K562 (cell line): ENCODE measurements around the gene PHETA1. TPM values are rescaled to one million over a fixed set of nuclear protein-coding genes. Genes with fewer than 3 reads are reported as not detected.

Experiments
- ATAC-seq: fragments of 200-7000 bp; cut with Tn5 transposase; 3 replicates; pipeline ENCODE4 v1.9.1; 2020; ENCODE audit warnings: moderate library complexity
- BruUV-seq: library from RNA; stranded (reverse); fragments of 400-500 nt; replicated peaks from 2 replicates; lab custom pipeline; 2021; lab: Mats Ljungman, UMichigan
- CTCF ChIA-PET: fragments of 300-600 bp; formaldehyde crosslinking; extraction: SDS; loops from one replicate; lab custom pipeline; 2021; ENCODE audit warnings: low intra/inter-chr PET ratio; lab: Yijun Ruan, JAX
- POLR2A ChIA-PET: fragments of 300-600, 350-650 bp; sonication (Branson Sonifier 250); formaldehyde crosslinking; extraction: SDS; loops from one replicate; lab custom pipeline; 2021; ENCODE audit warnings: antibody characterized with exemption, inconsistent platforms; lab: Yijun Ruan, JAX
- DNase-seq, 4 experiments: peaks; one replicate each; pipeline versions ENCODE4 v3.0.0 to v3.0.0-alpha.2; 2011 to 2018; ENCODE audit warnings: low spot score in 3 of 4, mixed read lengths in 3 of 4; ENCODE audit errors: extremely low read depth in 1 of 4
- FAIRE-seq: peaks from 2 replicates; lab custom pipeline; 2011; peaks lifted over from hg19 to GRCh38; lab: Jason Lieb, UNC
- H2AFZ ChIP-seq: 2 replicates; pipeline ENCODE4 v1.6.0; 2011; ENCODE audit warnings: low read depth, low read length, control low read depth, inconsistent platforms
- H3K27ac ChIP-seq: fragments of 200-600 bp; 3 replicates; pipeline ENCODE4 v1.8.0; 2011; ENCODE audit warnings: low read depth, mild to moderate bottlenecking, control low read depth, inconsistent platforms, low read length, moderate library complexity, mixed read lengths; ENCODE audit errors: extremely low read depth
- H3K27me3 ChIP-seq, 2 experiments: fragments of 300-600 bp in 1 of 2; 2 replicates in 1 of 2; 3 replicates in 1 of 2; pipeline versions ENCODE4 v1.6.0 to v1.8.0; 2011; ENCODE audit warnings: inconsistent platforms in 2 of 2, low read length in 2 of 2, mild to moderate bottlenecking in 1 of 2, mixed read lengths in 1 of 2, moderate library complexity in 1 of 2; ENCODE audit not compliant: control insufficient read depth in 2 of 2, insufficient read depth in 2 of 2
- H3K36me3 ChIP-seq: fragments of 300-600 bp; 3 replicates; pipeline ENCODE4 v1.8.0; 2011; ENCODE audit warnings: mild to moderate bottlenecking, low read length, inconsistent platforms; ENCODE audit not compliant: control insufficient read depth, insufficient read depth
- H3K4me1 ChIP-seq, 2 experiments: fragments of 200-600 bp in 1 of 2; replicated peaks in 1 of 2; 2 replicates in 1 of 2; 3 replicates in 1 of 2; pipeline versions ENCODE4 v1.5.1 to v1.8.0; 2011; ENCODE audit warnings: inconsistent platforms in 2 of 2, low read length in 2 of 2, mild to moderate bottlenecking in 1 of 2, mixed read lengths in 1 of 2, moderate library complexity in 1 of 2; ENCODE audit not compliant: control insufficient read depth in 2 of 2, insufficient read depth in 2 of 2
- H3K4me2 ChIP-seq: 2 replicates; pipeline ENCODE4 v1.6.1; 2011; ENCODE audit warnings: low read length, control low read depth, inconsistent platforms, mixed read lengths; ENCODE audit not compliant: insufficient read depth
- H3K4me3 ChIP-seq: fragments of 200-600 bp; sonication (generic), shearing (Covaris generic); 2 replicates; pipeline ENCODE4 v1.5.1; 2016; ENCODE audit warnings: control low read depth, inconsistent platforms
- H3K79me2 ChIP-seq: fragments of 200-600 bp; 3 replicates; pipeline ENCODE4 v1.8.0; 2011; ENCODE audit warnings: low read length, inconsistent platforms; ENCODE audit not compliant: control insufficient read depth, insufficient read depth
- H3K9ac ChIP-seq, 2 experiments: 2 replicates each; pipeline versions ENCODE4 v1.6.0 to v1.6.1; 2011; ENCODE audit warnings: low read depth in 2 of 2, low read length in 2 of 2, control low read depth in 1 of 2, inconsistent platforms in 1 of 2, mild to moderate bottlenecking in 1 of 2, mixed read lengths in 1 of 2; ENCODE audit not compliant: insufficient read depth in 1 of 2
- H3K9me1 ChIP-seq: one replicate; pipeline ENCODE4 v1.6.0; 2011; ENCODE audit warnings: inconsistent platforms, mild to moderate bottlenecking, low read length, moderate library complexity; ENCODE audit not compliant: control insufficient read depth, insufficient read depth
- H3K9me3 ChIP-seq: replicated peaks from 2 replicates; pipeline ENCODE4 v1.5.1; 2011; ENCODE audit warnings: low read depth, low read length, inconsistent platforms; ENCODE audit not compliant: control insufficient read depth, insufficient read depth
- H4K20me1 ChIP-seq: replicated peaks from 2 replicates; pipeline ENCODE4 v1.6.1; 2011; ENCODE audit warnings: low read length, inconsistent platforms, mixed read lengths; ENCODE audit not compliant: control insufficient read depth, insufficient read depth
- ARID1B ChIP-seq: fragments of 450-650 bp; IDR thresholded peaks from 2 replicates; pipeline ENCODE4 v1.6.1; 2016; ENCODE audit warnings: antibody characterized with exemption, mild to moderate bottlenecking, inconsistent platforms
- E2F5 ChIP-seq: sonication (generic); formaldehyde crosslinking; IDR thresholded peaks from 2 replicates; pipeline ENCODE4 v1.8.0; 2022; ENCODE audit warnings: mild to moderate bottlenecking, missing genetic modification reagents
- ESRRA ChIP-seq: fragments of 450-650 bp; IDR thresholded peaks from 2 replicates; pipeline ENCODE4 v1.6.1; 2014; ENCODE audit warnings: low read depth, mild to moderate bottlenecking, moderate library complexity, borderline replicate concordance
- KLF10 ChIP-seq: fragments of 250-450 bp; sonication (Bioruptor Pico); IDR thresholded peaks from 2 replicates; pipeline ENCODE4 v1.6.1; 2021; ENCODE audit warnings: matching md5 sums
- MCM7 ChIP-seq, 2 experiments: fragments of 450-650 bp; IDR thresholded peaks; 2 replicates each; pipeline ENCODE4 v1.6.1; 2016 to 2018
- MTA1 ChIP-seq: fragments of 450-650 bp; IDR thresholded peaks from 2 replicates; pipeline ENCODE4 v1.6.1; 2017; ENCODE audit warnings: borderline replicate concordance
- NFIC ChIP-seq: fragments of 450-650 bp; IDR thresholded peaks from 2 replicates; pipeline ENCODE4 v1.6.1; 2017; ENCODE audit warnings: mild to moderate bottlenecking, inconsistent platforms
- SETDB1 ChIP-seq: IDR thresholded peaks from one replicate; pipeline ENCODE4 v1.6.1; 2012; ENCODE audit warnings: low read length, control low read depth, inconsistent platforms
- WGBS: fragments of 100-300 bp; shearing (Covaris generic); methylation state at CpG from one replicate; pipeline ENCODE4 v1.1.6; 2016; ENCODE audit warnings: low coverage, mixed read lengths; ENCODE audit not compliant: insufficient coverage; ENCODE audit errors: missing lambda C conversion rate; 5-methylcytosine and 5-hydroxymethylcytosine counted together
- in situ Hi-C: fragments of 300-500 bp; cut with MboI; formaldehyde crosslinking; loops from 4 replicates; pipeline ENCODE4 v1.15.0; 2018; ENCODE audit warnings: inconsistent platforms, mixed read lengths
- intact Hi-C: fragments of 100-400 bp; cut with micrococcal nuclease; formaldehyde crosslinking; loops from 2 replicates; pipeline ENCODE4 v1.14.2; 2022
- polyA plus RNA-seq, 8 experiments: library from polyadenylated mRNA; depleted of rRNA in 4 of 8; stranded (reverse) in 5 of 8; unstranded in 3 of 8; fragments of >200 nt; fragmentation: Nextera tagmentation in 2 of 8; fragmentation: Illumina TruSeq in 1 of 8; extraction: Ambion mirVana in 2 of 8; extraction: Trizol in 1 of 8; gene quantifications; 2 replicates each; pipeline versions ENCODE4 v1.2.1 to v1.2.3, GENCODE V29; 2011 to 2014; ENCODE audit warnings: inconsistent platforms in 1 of 8, missing spikeins in 1 of 8
- total RNA-seq, 7 experiments: library from RNA; depleted of rRNA in 6 of 7; stranded (reverse); fragments of >200 nt in 6 of 7; fragmentation: Illumina TruSeq in 2 of 7; extraction: Trizol in 2 of 7; gene quantifications; 2 replicates each; pipeline versions ENCODE4 v1.2.1 to v1.2.3, GENCODE V29; 2011 to 2021; ENCODE audit warnings: low replicate concordance in 1 of 7

Gene PHETA1
- total and polyA plus RNA-seq, 9 of the 15 experiments (the other 6 are each of a cell fraction or from before 2014, with no cell fraction given): 0.03 to 12.4 (median 3.0) TPM

GRCh38 chr12:111361073-111361716 lies 7.7 kb downstream of the PHETA1 start:
- CTCF ChIA-PET: no interaction called here
- H3K27me3 ChIP-seq: peaks cover 5% of the 10 kb centered on the region in 2 experiments; a peak in 2 of 5 replicates
- FAIRE-seq (no peak), ATAC-seq (no peak), DNase-seq (no peak)
- peaks cover 8 to 18% of the 10 kb centered on the region in 2 experiments; a peak in 3 of 5 replicates for H3K4me1 ChIP-seq
- H3K79me2 ChIP-seq: no peaks in the 10 kb centered on the region
- H3K4me3 ChIP-seq: no peak overlapping the region
- H4K20me1 ChIP-seq: peaks cover 8% of the 10 kb centered on the region
- H3K9me3 ChIP-seq: no peaks in the 10 kb centered on the region
- intact Hi-C loops (no loop called here), in situ Hi-C loops (no loop called here)
- H3K9ac ChIP-seq: peak overlapping the region in 1 of 2 experiments; percentile 75; a peak in 2 of 4 replicates
- H3K36me3 ChIP-seq: peaks cover 29% of the 10 kb centered on the region; the same call in 1 of the 3 replicates
- 58% methylated on average over 13 of the region's 13 CpGs for WGBS
- no peak overlapping the region for H3K4me2 ChIP-seq
- H3K9me1 ChIP-seq: no peaks in the 10 kb centered on the region
- H3K27ac ChIP-seq: no peak overlapping the region
- TF ChIP-seq MCM7 (IDR thresholded peaks at IDR 0.05) (no peak), ARID1B (no peak), SETDB1 (no peak), NFIC (no peak), ESRRA (no peak), KLF10 (CRISPR knock-in tag) (no peak), E2F5 (CRISPR knock-in tag) (no peak), MTA1 (no peak)
- POLR2A ChIA-PET: interaction anchor here (0.5 to 1.1 kb wide), 2 partner anchors 38 to 313 kb away, joined by 3 read pairs; no protein-coding TSS in a partner anchor
- H2AFZ ChIP-seq: no peak overlapping the region
- no TSS peak for BruUV-seq
